ENCODE measurements around the gene HSF2. TPM values are rescaled to one million over a fixed set of nuclear protein-coding genes. Genes with fewer than 3 reads are reported as not detected.
"Not testable (repeated sequence)": the region's sequence is repeated elsewhere in the genome, so short reads cannot be mapped to it uniquely, and the experiment has no call there.

HSF2 gene
- total and polyA plus RNA-seq, 7 experiments from 2014 or later: 12.5 to 45.4 (median 26.5) TPM

- peaks cover 0 to 18% (median 3%) of the 10 kb centered on the region in 11 donors for H3K9me3 Mint-ChIP-seq
- CTCF ChIA-PET: no interaction called here
- no peak overlapping the region for H3K4me3 ChIP-seq (ENCODE audit: low read length)
- no peaks in the 10 kb centered on the region for H3K4me1 ChIP-seq (ENCODE audit: control insufficient read depth in 2 of 2, insufficient read depth in 2 of 2, low read length in 2 of 2)
- H3K27ac Mint-ChIP-seq: peak overlapping the region in 3 of 9 donors; percentile 14 to 64 (median 45)
- no peaks in the 10 kb centered on the region for H3K27me3 ChIP-seq (ENCODE audit: control insufficient read depth in 2 of 2, insufficient read depth in 2 of 2, low read length in 2 of 2)
- H3K4me3 Mint-ChIP-seq: no peak overlapping the region
- H3K9me3 ChIP-seq (ENCODE audit: control insufficient read depth in 2 of 3, low read length in 3 of 3): no peaks in the 10 kb centered on the region
- peaks cover 9 to 60% (median 45%) of the 10 kb centered on the region in 5 donors for H3K36me3 Mint-ChIP-seq
- POLR2A ChIA-PET: no interaction called here
- no peak for DNase-seq
- H3K27ac ChIP-seq (ENCODE audit: low read depth, low read length): no peak overlapping the region
- peaks cover 0 to 32% (median 25%) of the 10 kb centered on the region in 7 donors for H3K4me1 Mint-ChIP-seq
- no peak for ATAC-seq
- H3K36me3 ChIP-seq (ENCODE audit: control insufficient read depth in 2 of 3, insufficient read depth in 3 of 3, low read length in 3 of 3): peaks cover 8 to 62% (median 26%) of the 10 kb centered on the region in 3 experiments
- intact Hi-C loops (cut with micrococcal nuclease): no loop called here
- no peaks in the 10 kb centered on the region for H3K27me3 Mint-ChIP-seq
These were observed 45.8 kb downstream of the HSF2 start for GRCh38 chr6:122445274-122445673.

- ATAC-seq (no peak), DNase-seq (no peak)
- Mint-ChIP-seq H3K36me3 (peaks cover 13 to 51% (median 46%) of the 10 kb centered on the region in 5 donors), H3K27me3 (no peaks in the 10 kb centered on the region), H3K27ac (peak overlapping the region in 8 of 9 donors; percentile 4 to 78 (median 48)), H3K9me3 (no peaks in the 10 kb centered on the region), H3K4me3 (no peak overlapping the region), H3K4me1 (peaks cover 0 to 57% (median 36%) of the 10 kb centered on the region in 7 donors)
- H3K4me3 ChIP-seq (ENCODE audit: low read length): no peak overlapping the region
- H3K36me3 ChIP-seq (ENCODE audit: control insufficient read depth in 2 of 3, insufficient read depth in 3 of 3, low read length in 3 of 3): peaks cover 12 to 82% (median 42%) of the 10 kb centered on the region in 3 experiments
- ChIA-PET CTCF (no interaction called here), POLR2A (interaction anchor here (1.0 to 1.6 kb wide), 3 partner anchors 10 to 36 kb away, joined by 3 to 5 read pairs (median 4); partner anchors contain the start of gene SERINC1)
- H3K27ac ChIP-seq (ENCODE audit: low read depth, low read length): no peak overlapping the region
- H3K4me1 ChIP-seq (ENCODE audit: control insufficient read depth in 2 of 2, insufficient read depth in 2 of 2, low read length in 2 of 2): no peaks in the 10 kb centered on the region
- intact Hi-C loops (cut with micrococcal nuclease): no loop called here
- H3K9me3 ChIP-seq (ENCODE audit: control insufficient read depth in 2 of 3, low read length in 3 of 3): no peaks in the 10 kb centered on the region
- no peaks in the 10 kb centered on the region for H3K27me3 ChIP-seq (ENCODE audit: control insufficient read depth in 2 of 2, insufficient read depth in 2 of 2, low read length in 2 of 2)
These were observed 49.6 kb downstream of the HSF2 start for GRCh38 chr6:122449069-122449468.

GRCh38 chr6:122452509-122452908 lies 53.1 kb downstream of the HSF2 start:
- intact Hi-C loops (cut with micrococcal nuclease): no loop called here
- H3K4me1 Mint-ChIP-seq: peaks cover 3 to 71% (median 53%) of the 10 kb centered on the region in 7 donors
- Histone ChIP-seq H3K4me1 (ENCODE audit: control insufficient read depth in 2 of 2, insufficient read depth in 2 of 2, low read length in 2 of 2) (peaks cover 5 to 6% of the 10 kb centered on the region in 2 donors), H3K36me3 (ENCODE audit: control insufficient read depth in 2 of 3, insufficient read depth in 3 of 3, low read length in 3 of 3) (peaks cover 15 to 77% (median 34%) of the 10 kb centered on the region in 3 experiments), H3K9me3 (ENCODE audit: control insufficient read depth in 2 of 3, low read length in 3 of 3) (no peaks in the 10 kb centered on the region), H3K27ac (ENCODE audit: low read depth, low read length) (no peak overlapping the region), H3K4me3 (ENCODE audit: low read length) (no peak overlapping the region), H3K27me3 (ENCODE audit: control insufficient read depth in 2 of 2, insufficient read depth in 2 of 2, low read length in 2 of 2) (no peaks in the 10 kb centered on the region)
- no peaks in the 10 kb centered on the region for H3K27me3 Mint-ChIP-seq
- peak overlapping the region in 1 of 9 donors; percentile 6 for H3K27ac Mint-ChIP-seq
- H3K4me3 Mint-ChIP-seq: no peak overlapping the region
- ATAC-seq: no peak
- H3K9me3 Mint-ChIP-seq: no peaks in the 10 kb centered on the region
- DNase-seq: no peak
- POLR2A ChIA-PET: interaction anchor here (1.7 kb wide), 1 partner anchor 19 kb away, joined by 9 read pairs; the partner anchor contains the start of gene SERINC1
- CTCF ChIA-PET: no interaction called here
- H3K36me3 Mint-ChIP-seq: peaks cover 18 to 53% (median 39%) of the 10 kb centered on the region in 5 donors

- CTCF ChIA-PET: interaction anchor here (1.5 kb wide), 1 partner anchor 10 kb away, joined by 5 read pairs; no protein-coding TSS in a partner anchor
- Mint-ChIP-seq H3K27me3 (no peaks in the 10 kb centered on the region), H3K4me3 (no peak overlapping the region), H3K4me1 (peaks cover 21 to 85% (median 62%) of the 10 kb centered on the region in 7 donors), H3K9me3 (no peaks in the 10 kb centered on the region), H3K27ac (peak overlapping the region in 4 of 9 donors; percentile 55 to 76 (median 69)), H3K36me3 (peaks cover 22 to 57% (median 40%) of the 10 kb centered on the region in 5 donors)
- Histone ChIP-seq H3K4me3 (ENCODE audit: low read length) (no peak overlapping the region), H3K36me3 (ENCODE audit: control insufficient read depth in 2 of 3, insufficient read depth in 3 of 3, low read length in 3 of 3) (peaks cover 22 to 73% (median 33%) of the 10 kb centered on the region in 3 experiments), H3K4me1 (ENCODE audit: control insufficient read depth in 2 of 2, insufficient read depth in 2 of 2, low read length in 2 of 2) (peaks cover 17 to 20% of the 10 kb centered on the region in 2 donors), H3K27me3 (ENCODE audit: control insufficient read depth in 2 of 2, insufficient read depth in 2 of 2, low read length in 2 of 2) (no peaks in the 10 kb centered on the region), H3K9me3 (ENCODE audit: control insufficient read depth in 2 of 3, low read length in 3 of 3) (no peaks in the 10 kb centered on the region), H3K27ac (ENCODE audit: low read depth, low read length) (no peak overlapping the region)
- ATAC-seq: no peak
- intact Hi-C loops (cut with micrococcal nuclease): loop anchor here in 1 of 2 donors (2.0 kb wide), 1 partner anchor 24 kb away; no protein-coding TSS in a partner anchor
- no peak for DNase-seq
- POLR2A ChIA-PET: interaction anchor here (0.7 kb wide), 1 partner anchor 17 kb away, joined by 3 read pairs; the partner anchor contains the start of gene SERINC1
These were observed 55.2 kb downstream of the HSF2 start for GRCh38 chr6:122454673-122455072.

- not testable (repeated sequence) for H3K4me3 ChIP-seq (ENCODE audit: low read length); H3K4me3 Mint-ChIP-seq; H3K9me3 Mint-ChIP-seq; H3K27me3 ChIP-seq (ENCODE audit: control insufficient read depth in 2 of 2, insufficient read depth in 2 of 2, low read length in 2 of 2); H3K27ac ChIP-seq (ENCODE audit: low read depth, low read length); DNase-seq; H3K9me3 ChIP-seq (ENCODE audit: control insufficient read depth in 2 of 3, low read length in 3 of 3); ATAC-seq; H3K27me3 Mint-ChIP-seq
- Histone ChIP-seq H3K4me1 (ENCODE audit: control insufficient read depth in 2 of 2, insufficient read depth in 2 of 2, low read length in 2 of 2) (peaks cover 21 to 25% of the 10 kb centered on the region in 2 donors), H3K36me3 (ENCODE audit: control insufficient read depth in 2 of 3, insufficient read depth in 3 of 3, low read length in 3 of 3) (peaks cover 22 to 69% (median 33%) of the 10 kb centered on the region in 3 experiments)
- ChIA-PET POLR2A (interaction anchor here (0.7 kb wide), 1 partner anchor 17 kb away, joined by 3 read pairs; the partner anchor contains the start of gene SERINC1), CTCF (interaction anchor here (1.5 kb wide), 1 partner anchor 10 kb away, joined by 5 read pairs; no protein-coding TSS in a partner anchor)
- peaks cover 22 to 57% (median 40%) of the 10 kb centered on the region in 5 donors for H3K36me3 Mint-ChIP-seq
- H3K27ac Mint-ChIP-seq: peak overlapping the region in 4 of 9 donors; percentile 3 to 76 (median 69)
- H3K4me1 Mint-ChIP-seq: peaks cover 22 to 87% (median 64%) of the 10 kb centered on the region in 7 donors
- intact Hi-C loops (cut with micrococcal nuclease): loop anchor here in 1 of 2 donors (2.0 kb wide), 1 partner anchor 24 kb away; no protein-coding TSS in a partner anchor
These were observed 55.7 kb downstream of the HSF2 start for GRCh38 chr6:122455116-122455515.

GRCh38 chr6:122458087-122458486 lies 58.6 kb downstream of the HSF2 start:
- H3K27me3 Mint-ChIP-seq: no peaks in the 10 kb centered on the region
- no peaks in the 10 kb centered on the region for H3K27me3 ChIP-seq (ENCODE audit: control insufficient read depth in 2 of 2, insufficient read depth in 2 of 2, low read length in 2 of 2)
- ChIA-PET CTCF (no interaction called here), POLR2A (interaction anchor here (1.0 kb wide), 1 partner anchor 42 kb away, joined by 3 read pairs; no protein-coding TSS in a partner anchor)
- H3K27ac ChIP-seq (ENCODE audit: low read depth, low read length): peak overlapping the region; percentile 25
- no peak overlapping the region for H3K4me3 ChIP-seq (ENCODE audit: low read length)
- DNase-seq (no peak), ATAC-seq (no peak)
- peaks cover 17 to 44% (median 20%) of the 10 kb centered on the region in 3 experiments for H3K36me3 ChIP-seq (ENCODE audit: control insufficient read depth in 2 of 3, insufficient read depth in 3 of 3, low read length in 3 of 3)
- peaks cover 18 to 47% (median 28%) of the 10 kb centered on the region in 5 donors for H3K36me3 Mint-ChIP-seq
- H3K27ac Mint-ChIP-seq: peak overlapping the region in 7 of 9 donors; percentile 4 to 83 (median 33)
- H3K4me3 Mint-ChIP-seq: peak overlapping the region in 5 of 10 donors; percentile 1 to 98 (median 44)
- no peaks in the 10 kb centered on the region for H3K9me3 ChIP-seq (ENCODE audit: control insufficient read depth in 2 of 3, low read length in 3 of 3)
- H3K4me1 Mint-ChIP-seq: peaks cover 33 to 98% (median 82%) of the 10 kb centered on the region in 7 donors
- intact Hi-C loops (cut with micrococcal nuclease): no loop called here
- H3K9me3 Mint-ChIP-seq: no peaks in the 10 kb centered on the region
- peaks cover 46 to 48% of the 10 kb centered on the region in 2 donors for H3K4me1 ChIP-seq (ENCODE audit: control insufficient read depth in 2 of 2, insufficient read depth in 2 of 2, low read length in 2 of 2)

Data from naive thymus-derived CD4-positive, alpha-beta T cell (primary cell).